ENCODE measurements around the gene UBE2I. TPM values are rescaled to one million over a fixed set of nuclear protein-coding genes. Genes with fewer than 3 reads are reported as not detected.
"Not testable (repeated sequence)": the region's sequence is repeated elsewhere in the genome, so short reads cannot be mapped to it uniquely, and the experiment has no call there.

Gene UBE2I
- total RNA-seq, 2 donors from 2014 or later: 58.8 to 59.5 TPM

DNA sequence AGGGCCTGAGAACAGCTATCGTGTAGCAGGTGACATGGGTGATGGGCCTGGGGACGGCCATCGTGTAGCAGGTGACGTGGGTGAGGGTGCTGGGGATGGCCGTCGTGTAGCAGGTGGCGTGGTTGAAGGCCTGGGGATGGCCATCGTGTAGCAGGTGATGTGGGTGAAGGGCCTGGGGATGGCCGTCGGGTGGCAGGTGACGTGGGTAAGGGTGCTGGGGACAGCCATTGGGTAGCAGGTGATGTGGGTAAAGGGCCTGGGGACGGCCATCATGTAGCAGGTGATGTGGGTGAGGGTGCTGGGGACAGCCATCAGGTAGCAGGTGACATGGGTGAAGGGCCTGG lies 38.1 kb upstream of the UBE2I start:
- no peaks in the 10 kb centered on the region for H3K36me3 ChIP-seq
- DNase-seq (ENCODE audit: low spot score): no peak
- H3K27ac ChIP-seq: no peak overlapping the region
- no peak overlapping the region for H3K4me3 ChIP-seq
- H3K4me1 ChIP-seq: peaks cover 0 to 4% of the 10 kb centered on the region in 2 donors
- no peaks in the 10 kb centered on the region for H3K27me3 ChIP-seq
- TF ChIP-seq, protein P1, sequence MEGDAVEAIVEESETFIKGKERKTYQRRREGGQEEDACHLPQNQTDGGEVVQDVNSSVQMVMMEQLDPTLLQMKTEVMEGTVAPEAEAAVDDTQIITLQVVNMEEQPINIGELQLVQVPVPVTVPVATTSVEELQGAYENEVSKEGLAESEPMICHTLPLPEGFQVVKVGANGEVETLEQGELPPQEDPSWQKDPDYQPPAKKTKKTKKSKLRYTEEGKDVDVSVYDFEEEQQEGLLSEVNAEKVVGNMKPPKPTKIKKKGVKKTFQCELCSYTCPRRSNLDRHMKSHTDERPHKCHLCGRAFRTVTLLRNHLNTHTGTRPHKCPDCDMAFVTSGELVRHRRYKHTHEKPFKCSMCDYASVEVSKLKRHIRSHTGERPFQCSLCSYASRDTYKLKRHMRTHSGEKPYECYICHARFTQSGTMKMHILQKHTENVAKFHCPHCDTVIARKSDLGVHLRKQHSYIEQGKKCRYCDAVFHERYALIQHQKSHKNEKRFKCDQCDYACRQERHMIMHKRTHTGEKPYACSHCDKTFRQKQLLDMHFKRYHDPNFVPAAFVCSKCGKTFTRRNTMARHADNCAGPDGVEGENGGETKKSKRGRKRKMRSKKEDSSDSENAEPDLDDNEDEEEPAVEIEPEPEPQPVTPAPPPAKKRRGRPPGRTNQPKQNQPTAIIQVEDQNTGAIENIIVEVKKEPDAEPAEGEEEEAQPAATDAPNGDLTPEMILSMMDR (IDR thresholded peaks at IDR 0.05): no peak
- no peaks in the 10 kb centered on the region for H3K9me3 ChIP-seq

DNA sequence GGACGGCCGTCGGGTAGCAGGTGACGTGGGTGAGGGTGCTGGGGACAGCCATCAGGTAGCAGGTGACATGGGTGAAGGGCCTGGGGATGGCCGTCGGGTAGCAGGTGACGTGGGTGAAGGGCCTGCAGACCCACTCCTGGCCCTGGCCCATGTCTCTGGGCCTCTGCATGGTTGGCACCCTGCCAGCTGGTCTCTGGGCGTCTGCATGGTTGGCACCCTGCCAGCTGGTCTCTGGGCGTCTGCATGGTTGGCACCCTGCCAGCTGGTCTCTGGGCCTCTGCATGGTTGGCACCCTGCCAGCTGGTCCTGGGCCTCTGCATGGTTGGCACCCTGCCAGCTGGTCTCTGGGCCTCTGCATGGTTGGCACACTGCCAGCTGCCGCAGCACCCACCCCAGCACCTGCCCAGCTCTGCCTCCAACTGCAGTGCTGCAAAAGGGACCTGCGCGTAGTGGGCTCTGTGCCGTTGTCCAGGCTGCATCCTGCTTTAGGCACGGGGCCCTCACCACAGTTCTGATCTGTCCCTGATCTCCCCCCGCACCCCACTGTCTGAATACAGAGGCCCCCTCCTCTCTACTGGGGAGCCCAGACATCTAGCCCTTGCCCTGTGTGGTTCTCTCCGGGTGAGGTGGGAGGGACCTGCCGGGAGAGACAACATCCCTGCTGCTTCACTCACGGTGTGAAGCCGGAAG lies 37.6 kb upstream of the UBE2I start:
- H3K4me3 ChIP-seq; DNase-seq (ENCODE audit: low spot score): not testable (repeated sequence)

GRCh38 chr16:1272453-1273198 lies 36.8 kb upstream of the UBE2I start:
- TF ChIP-seq, protein P1 (IDR thresholded peaks at IDR 0.05): no peak
- no peaks in the 10 kb centered on the region for H3K27me3 ChIP-seq
- no peak overlapping the region for H3K4me3 ChIP-seq
- DNase-seq (ENCODE audit: low spot score): no peak
- peaks cover 0 to 4% of the 10 kb centered on the region in 2 donors for H3K4me1 ChIP-seq
- no peak overlapping the region for H3K27ac ChIP-seq
- no peaks in the 10 kb centered on the region for H3K9me3 ChIP-seq
- H3K36me3 ChIP-seq: no peaks in the 10 kb centered on the region

More for the DNA sequence above, 37.6 kb upstream of the UBE2I start:
- not testable (repeated sequence) for H3K27ac ChIP-seq, H3K9me3 ChIP-seq, H3K4me1 ChIP-seq, H3K36me3 ChIP-seq, H3K27me3 ChIP-seq

- DNase-seq (ENCODE audit: low spot score): no peak
- no peak overlapping the region for H3K4me3 ChIP-seq
- H3K36me3 ChIP-seq: no peaks in the 10 kb centered on the region
- H3K27ac ChIP-seq: no peak overlapping the region
- peaks cover 0 to 4% of the 10 kb centered on the region in 2 donors for H3K4me1 ChIP-seq
- TF ChIP-seq, protein P1 (IDR thresholded peaks at IDR 0.05): no peak
- no peaks in the 10 kb centered on the region for H3K9me3 ChIP-seq
- H3K27me3 ChIP-seq: no peaks in the 10 kb centered on the region
Measured at GRCh38 chr16:1273816-1274215, 35.6 kb upstream of the UBE2I start.

DNA sequence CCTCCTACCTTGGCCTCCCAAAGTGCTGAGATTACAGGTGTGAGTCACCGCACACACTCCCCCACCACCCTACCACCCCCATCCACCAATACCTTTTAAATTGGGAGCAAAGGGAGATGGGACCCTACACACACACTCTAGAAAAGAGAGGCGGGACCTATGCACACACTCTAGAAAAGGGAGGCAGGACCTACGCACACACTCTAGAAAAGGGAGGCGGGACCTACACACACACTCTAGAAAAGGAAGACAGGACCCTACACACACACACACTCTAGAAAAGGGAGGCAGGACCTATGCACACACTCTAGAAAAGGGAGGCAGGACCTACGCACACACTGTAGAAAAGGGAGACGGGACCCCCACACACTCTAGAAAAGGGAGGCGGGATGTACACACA lies 34.7 kb upstream of the UBE2I start:
- Histone ChIP-seq H3K27ac (no peak overlapping the region), H3K4me3 (no peak overlapping the region), H3K4me1 (peaks cover 0 to 4% of the 10 kb centered on the region in 2 donors), H3K36me3 (no peaks in the 10 kb centered on the region), H3K9me3 (no peaks in the 10 kb centered on the region), H3K27me3 (no peaks in the 10 kb centered on the region)
- TF ChIP-seq, protein P1 (IDR thresholded peaks at IDR 0.05): no peak
- no peak for DNase-seq (ENCODE audit: low spot score)

DNA sequence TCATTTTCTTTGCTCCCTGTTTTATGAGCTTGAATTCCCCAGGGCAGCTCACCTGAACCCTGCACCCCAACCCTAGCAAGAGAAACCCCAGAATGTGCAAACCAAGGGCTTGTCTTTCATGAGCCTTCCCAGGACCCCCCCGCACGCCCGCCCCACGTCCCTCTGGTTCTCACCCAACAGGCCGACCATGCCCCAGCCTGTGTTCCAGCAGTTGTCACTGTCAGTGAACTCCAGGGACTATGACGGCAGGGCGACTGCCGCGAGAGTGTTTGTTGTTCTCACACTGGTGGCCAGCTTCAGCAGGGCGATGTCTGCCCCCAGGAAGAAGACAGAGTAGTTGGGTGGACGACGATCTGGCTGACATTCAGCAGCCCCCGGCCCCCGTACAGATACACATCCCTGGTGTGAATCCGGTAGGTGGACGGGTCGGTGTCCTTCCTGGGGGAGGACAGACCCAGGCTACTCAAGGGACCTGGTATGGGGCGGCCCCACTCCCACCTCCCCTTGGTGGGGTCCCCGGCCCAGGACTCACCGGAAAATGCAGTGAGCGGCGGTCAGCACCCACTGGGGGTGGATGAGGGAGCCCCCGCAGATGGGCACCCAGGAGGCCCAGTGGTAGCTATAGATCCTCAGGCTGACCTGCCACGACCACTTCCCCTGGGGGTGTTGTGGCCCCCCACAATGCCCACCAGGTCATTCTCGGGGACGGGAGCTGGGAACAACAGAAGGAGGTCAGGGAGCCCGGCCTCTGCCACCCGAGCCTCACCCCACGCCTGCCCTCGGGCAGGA lies 33.5 kb upstream of the UBE2I start:
- DNase-seq (ENCODE audit: low spot score): no peak
- Histone ChIP-seq H3K27me3 (no peaks in the 10 kb centered on the region), H3K36me3 (no peaks in the 10 kb centered on the region), H3K9me3 (no peaks in the 10 kb centered on the region), H3K4me1 (peaks cover 0 to 4% of the 10 kb centered on the region in 2 donors), H3K4me3 (no peak overlapping the region), H3K27ac (no peak overlapping the region)
- TF ChIP-seq, protein P1 (IDR thresholded peaks at IDR 0.05): no peak
